ENCODE data around the gene DEDD. TPM values are rescaled to one million over a fixed set of nuclear protein-coding genes. Genes with fewer than 3 reads are reported as not detected.

The DEDD gene
- total RNA-seq, 4 donors from 2014 or later, result 20.1 to 48.8 (median 27.0) TPM

- Histone ChIP-seq H3K4me1 (peaks cover 0 to 45% (median 16%) of the 10 kb centered on the region in 4 donors), H3K27ac (peak overlapping the region in 2 of 4 donors; percentile 52 to 57), H3K4me3 (no peak overlapping the region), H3K9me3 (no peaks in the 10 kb centered on the region), H3K27me3 (no peaks in the 10 kb centered on the region), H3K36me3 (peaks cover 0 to 73% (median 19%) of the 10 kb centered on the region in 3 donors)
- no peak for DNase-seq (ENCODE audit: low spot score in 2 of 2)
- WGBS, 2 donors, result 89 to 93% methylated on average over 11 of the region's 11 CpGs
- TF ChIP-seq EP300 (IDR thresholded peaks at IDR 0.05) (no peak), POLR2A (IDR thresholded peaks at IDR 0.05) (no peak), CTCF (IDR thresholded peaks at IDR 0.05) (no peak)
Observed at GRCh38 chr1:161173711-161174110, 41.2 kb upstream of the DEDD start.

- H3K4me1 ChIP-seq, result peaks cover 0 to 49% (median 16%) of the 10 kb centered on the region in 4 donors
- peak overlapping the region in 2 of 4 donors; percentile 52 to 64 for H3K27ac ChIP-seq
- no peak overlapping the region for H3K4me3 ChIP-seq
- TF ChIP-seq POLR2A (IDR thresholded peaks at IDR 0.05) (no peak), CTCF (IDR thresholded peaks at IDR 0.05) (no peak), EP300 (IDR thresholded peaks at IDR 0.05) (peak in 1 of 2 donors; percentile 67)
- H3K36me3 ChIP-seq, result peaks cover 0 to 77% (median 19%) of the 10 kb centered on the region in 3 donors
- no peaks in the 10 kb centered on the region for H3K9me3 ChIP-seq
- H3K27me3 ChIP-seq, result no peaks in the 10 kb centered on the region
- WGBS, 2 donors, result 15 to 21% methylated on average over 4 of the region's 4 CpGs
- DNase-seq (ENCODE audit: low spot score in 2 of 2), result peak in 1 of 2 donors; percentile 61
Observed at GRCh38 chr1:161172776-161173376, 40.4 kb upstream of the DEDD start.

GRCh38 chr1:161172349-161172748, 39.9 kb upstream of the DEDD start:
- Histone ChIP-seq H3K27ac (peak overlapping the region in 2 of 4 donors; percentile 52 to 64), H3K4me3 (no peak overlapping the region), H3K4me1 (peaks cover 0 to 51% (median 16%) of the 10 kb centered on the region in 4 donors), H3K9me3 (no peaks in the 10 kb centered on the region), H3K36me3 (peaks cover 0 to 77% (median 19%) of the 10 kb centered on the region in 3 donors), H3K27me3 (no peaks in the 10 kb centered on the region)
- DNase-seq (ENCODE audit: low spot score in 2 of 2), result no peak
- 45 to 57% methylated on average over 1 of the region's 1 CpG for WGBS, 2 donors
- TF ChIP-seq CTCF (IDR thresholded peaks at IDR 0.05) (no peak), EP300 (IDR thresholded peaks at IDR 0.05) (no peak), POLR2A (IDR thresholded peaks at IDR 0.05) (no peak)

DNA sequence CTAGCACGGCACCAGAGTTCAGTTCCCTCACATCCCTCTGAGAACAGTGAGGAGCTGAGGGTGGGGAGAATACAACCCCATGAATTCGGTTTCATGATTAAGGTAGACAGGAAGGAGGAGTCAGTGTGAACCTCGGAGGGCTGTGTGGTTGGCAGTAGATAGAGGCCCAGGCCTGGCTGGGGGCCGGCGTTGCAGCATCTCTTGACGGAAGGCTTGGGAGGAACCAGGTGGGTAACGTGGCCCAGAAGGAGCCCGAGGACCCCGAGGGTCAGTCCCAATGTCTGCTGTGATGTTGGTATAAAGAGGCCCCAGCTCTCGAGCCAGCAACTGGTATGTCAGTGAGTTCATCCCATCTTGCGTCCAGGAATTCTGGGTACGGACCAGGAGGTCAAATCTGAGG, 39.2 kb upstream of the DEDD start:
- Histone ChIP-seq H3K27me3 (no peaks in the 10 kb centered on the region), H3K36me3 (peaks cover 0 to 77% (median 19%) of the 10 kb centered on the region in 3 donors), H3K9me3 (no peaks in the 10 kb centered on the region), H3K27ac (peak overlapping the region in 2 of 4 donors; percentile 52 to 64), H3K4me3 (no peak overlapping the region), H3K4me1 (peaks cover 0 to 56% (median 21%) of the 10 kb centered on the region in 4 donors)
- WGBS, 2 donors, result 74 to 75% methylated on average over 12 of the region's 12 CpGs
- DNase-seq (ENCODE audit: low spot score in 2 of 2), result no peak
- TF ChIP-seq POLR2A (IDR thresholded peaks at IDR 0.05), result no peak
- TF ChIP-seq CTCF (IDR thresholded peaks at IDR 0.05), result no peak
- no peak for TF ChIP-seq EP300 (IDR thresholded peaks at IDR 0.05)

- 57 to 60% methylated on average over 5 of the region's 5 CpGs for WGBS, 2 donors
- Histone ChIP-seq H3K4me3 (no peak overlapping the region), H3K4me1 (peaks cover 0 to 52% (median 17%) of the 10 kb centered on the region in 4 donors), H3K27me3 (no peaks in the 10 kb centered on the region), H3K36me3 (peaks cover 0 to 77% (median 19%) of the 10 kb centered on the region in 3 donors), H3K9me3 (no peaks in the 10 kb centered on the region), H3K27ac (peak overlapping the region in 1 of 4 donors; percentile 52)
- DNase-seq (ENCODE audit: low spot score in 2 of 2), result no peak
- TF ChIP-seq EP300 (IDR thresholded peaks at IDR 0.05) (no peak), CTCF (IDR thresholded peaks at IDR 0.05) (no peak), POLR2A (IDR thresholded peaks at IDR 0.05) (no peak)
Observed at GRCh38 chr1:161171191-161171590, 38.7 kb upstream of the DEDD start.
